B cell (primary cell): Measurements from ENCODE around the gene GGT6.
"Not testable (repeated sequence)": the region's sequence is repeated elsewhere in the genome, so short reads cannot be mapped to it uniquely, and the experiment has no call there.

Experiments used
- CTCF ChIP-seq: fragments of 200-600 bp; IDR thresholded peaks from one replicate; pipeline ENCODE4 v1.8.0; 2022; ENCODE audit warnings: antibody characterized with exemption, mild to moderate bottlenecking
- EZH2 ChIP-seq: IDR thresholded peaks from 2 replicates; pipeline ENCODE4 v1.6.1; 2012; ENCODE audit warnings: borderline replicate concordance, low read depth, mild to moderate bottlenecking, moderate library complexity, low read length; ENCODE audit not compliant: insufficient read depth, poor library complexity, severe bottlenecking

DNA sequence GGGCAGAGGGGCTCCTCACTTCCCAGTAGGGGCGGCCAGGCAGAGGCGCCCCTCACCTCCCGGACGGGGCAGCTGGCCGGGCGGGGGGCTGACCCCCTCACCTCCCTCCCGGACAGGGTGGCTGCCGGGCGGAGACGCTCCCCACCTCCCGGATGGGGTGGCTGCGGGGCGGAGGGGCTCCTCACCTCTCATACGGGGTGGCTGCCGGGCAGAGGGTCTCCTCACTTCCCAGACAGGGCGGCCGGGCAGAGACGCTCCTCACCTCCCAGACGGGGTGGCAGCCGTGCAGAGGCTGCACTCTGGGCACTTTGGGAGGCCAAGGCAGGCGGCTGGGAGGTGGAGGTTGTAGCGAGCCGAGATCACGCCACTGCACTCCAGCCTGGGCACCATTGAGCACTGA is 18.0 kb upstream of the GGT6 start:
- not testable (repeated sequence) for TF ChIP-seq CTCF, EZH2
